Measurements from ENCODE around the gene ADAMTS12. TPM values are rescaled to one million over a fixed set of nuclear protein-coding genes. Genes with fewer than 3 reads are reported as not detected.

Gene ADAMTS12
- total RNA-seq, 2 donors from 2014 or later: 2.3 to 8.9 TPM

DNA sequence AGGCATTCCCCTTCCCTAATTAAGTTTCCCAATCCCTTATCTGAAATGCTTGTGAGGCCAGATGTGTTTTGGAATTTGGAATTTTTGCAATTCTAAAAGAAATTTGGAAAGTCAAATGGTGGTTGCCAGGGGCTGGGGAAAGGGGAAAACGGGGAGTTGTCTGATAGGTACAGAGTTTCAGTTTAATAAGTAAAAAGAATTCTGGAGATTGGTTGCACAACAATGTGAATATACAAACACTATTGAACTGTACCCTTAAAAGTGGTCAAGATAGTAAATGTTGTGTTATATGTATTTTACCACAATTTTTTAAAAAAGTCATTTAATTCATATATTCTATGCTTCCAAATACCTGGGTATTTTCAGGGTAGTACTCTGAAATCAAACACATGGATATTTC lies 154.5 kb downstream of the ADAMTS12 start:
- TF ChIP-seq, protein P1, sequence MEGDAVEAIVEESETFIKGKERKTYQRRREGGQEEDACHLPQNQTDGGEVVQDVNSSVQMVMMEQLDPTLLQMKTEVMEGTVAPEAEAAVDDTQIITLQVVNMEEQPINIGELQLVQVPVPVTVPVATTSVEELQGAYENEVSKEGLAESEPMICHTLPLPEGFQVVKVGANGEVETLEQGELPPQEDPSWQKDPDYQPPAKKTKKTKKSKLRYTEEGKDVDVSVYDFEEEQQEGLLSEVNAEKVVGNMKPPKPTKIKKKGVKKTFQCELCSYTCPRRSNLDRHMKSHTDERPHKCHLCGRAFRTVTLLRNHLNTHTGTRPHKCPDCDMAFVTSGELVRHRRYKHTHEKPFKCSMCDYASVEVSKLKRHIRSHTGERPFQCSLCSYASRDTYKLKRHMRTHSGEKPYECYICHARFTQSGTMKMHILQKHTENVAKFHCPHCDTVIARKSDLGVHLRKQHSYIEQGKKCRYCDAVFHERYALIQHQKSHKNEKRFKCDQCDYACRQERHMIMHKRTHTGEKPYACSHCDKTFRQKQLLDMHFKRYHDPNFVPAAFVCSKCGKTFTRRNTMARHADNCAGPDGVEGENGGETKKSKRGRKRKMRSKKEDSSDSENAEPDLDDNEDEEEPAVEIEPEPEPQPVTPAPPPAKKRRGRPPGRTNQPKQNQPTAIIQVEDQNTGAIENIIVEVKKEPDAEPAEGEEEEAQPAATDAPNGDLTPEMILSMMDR (IDR thresholded peaks at IDR 0.05): no peak
- no peak for TF ChIP-seq POLR2A (IDR thresholded peaks at IDR 0.05)
- H3K4me3 ChIP-seq: no peak overlapping the region
- 45 to 48% methylated on average over 1 of the region's 1 CpG for WGBS, 2 donors
- no peaks in the 10 kb centered on the region for H3K27me3 ChIP-seq
- H3K27ac ChIP-seq: no peak overlapping the region
- H3K36me3 ChIP-seq (replicated peaks in 1 of 2; ENCODE audit: insufficient read depth in 1 of 2, low read depth in 2 of 2): no peaks in the 10 kb centered on the region
- intact Hi-C loops (cut with DNase I): no loop called here
- DNase-seq: no peak
- H3K4me1 ChIP-seq: no peaks in the 10 kb centered on the region
- no peak for ATAC-seq
- no peaks in the 10 kb centered on the region for H3K9me3 ChIP-seq

DNA sequence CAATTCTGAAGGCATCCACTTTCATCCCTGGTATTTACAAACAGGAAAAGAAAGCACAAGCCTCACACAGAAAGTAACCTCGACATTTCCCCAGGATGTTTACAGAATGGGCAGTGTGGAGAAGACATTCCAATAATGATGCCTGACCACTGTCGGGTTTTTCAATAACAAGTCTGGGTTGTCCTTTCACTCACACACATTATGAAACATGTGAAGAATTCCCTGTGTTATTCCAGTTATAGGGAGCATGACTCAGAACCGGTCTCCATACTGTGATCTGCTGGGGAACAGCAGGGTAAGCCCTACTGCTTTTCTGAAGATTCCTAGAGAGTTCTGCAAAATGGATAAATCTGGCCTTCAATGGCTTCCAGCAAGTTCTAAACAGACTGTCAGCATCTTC lies 155.3 kb downstream of the ADAMTS12 start:
- no peak overlapping the region for H3K27ac ChIP-seq
- TF ChIP-seq, protein P1 (IDR thresholded peaks at IDR 0.05): no peak
- no peak for TF ChIP-seq POLR2A (IDR thresholded peaks at IDR 0.05)
- intact Hi-C loops (cut with DNase I): no loop called here
- no peak overlapping the region for H3K4me3 ChIP-seq
- no peaks in the 10 kb centered on the region for H3K9me3 ChIP-seq
- DNase-seq (no peak), ATAC-seq (no peak)
- 60 to 67% methylated on average over 3 of the region's 3 CpGs for WGBS, 2 donors
- H3K36me3 ChIP-seq (replicated peaks in 1 of 2; ENCODE audit: insufficient read depth in 1 of 2, low read depth in 2 of 2): no peaks in the 10 kb centered on the region
- H3K4me1 ChIP-seq: no peaks in the 10 kb centered on the region
- H3K27me3 ChIP-seq: no peaks in the 10 kb centered on the region

DNA sequence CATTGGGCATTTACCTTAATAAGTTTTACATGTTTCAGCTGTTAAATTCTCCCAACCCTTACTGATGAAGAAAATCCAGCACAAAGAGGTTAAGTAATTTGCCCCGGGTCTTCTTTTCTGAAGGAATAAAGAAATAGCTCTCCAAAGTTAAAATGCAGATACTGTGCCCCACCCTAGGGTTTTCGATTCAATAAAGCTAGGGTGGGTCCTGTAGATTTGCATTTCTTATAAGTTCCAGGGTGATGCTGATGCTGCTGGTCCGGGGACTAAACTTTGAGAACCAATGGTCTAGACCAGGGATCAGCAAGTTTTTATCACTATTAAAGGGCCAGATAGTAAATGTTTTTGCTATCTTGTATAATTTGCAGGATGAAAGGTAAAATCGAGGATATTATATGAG lies 156.7 kb downstream of the ADAMTS12 start:
- Histone ChIP-seq H3K27me3 (no peaks in the 10 kb centered on the region), H3K27ac (no peak overlapping the region), H3K36me3 (replicated peaks in 1 of 2; ENCODE audit: insufficient read depth in 1 of 2, low read depth in 2 of 2) (no peaks in the 10 kb centered on the region), H3K9me3 (no peaks in the 10 kb centered on the region), H3K4me1 (no peaks in the 10 kb centered on the region), H3K4me3 (no peak overlapping the region)
- WGBS, 2 donors: 65 to 71% methylated on average over 4 of the region's 4 CpGs
- DNase-seq (no peak), ATAC-seq (no peak)
- intact Hi-C loops (cut with DNase I): no loop called here
- TF ChIP-seq POLR2A (IDR thresholded peaks at IDR 0.05): no peak
- TF ChIP-seq, protein P1 (IDR thresholded peaks at IDR 0.05): no peak

DNA sequence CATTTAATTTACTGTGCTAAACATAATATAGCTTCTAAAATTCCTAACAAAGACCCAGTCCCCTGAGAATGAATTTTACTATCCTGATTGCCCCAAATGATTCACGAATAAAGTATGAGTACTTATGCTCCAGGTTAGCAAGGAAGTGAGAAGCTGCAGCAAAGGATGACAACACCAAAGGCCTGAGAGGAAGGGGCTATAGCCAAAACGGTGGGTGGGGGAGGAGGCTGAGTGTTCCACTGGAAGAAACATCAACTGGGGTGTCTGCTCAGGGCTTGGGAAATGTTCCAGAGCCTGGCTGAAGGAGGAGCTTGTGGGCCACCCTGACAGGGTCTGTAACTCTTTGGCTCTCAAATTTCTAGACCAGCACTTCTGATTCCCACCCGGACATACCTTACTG lies 157.3 kb downstream of the ADAMTS12 start:
- DNase-seq (no peak), ATAC-seq (no peak)
- intact Hi-C loops (cut with DNase I): no loop called here
- Histone ChIP-seq H3K27me3 (no peaks in the 10 kb centered on the region), H3K9me3 (no peaks in the 10 kb centered on the region), H3K4me3 (no peak overlapping the region), H3K27ac (no peak overlapping the region), H3K36me3 (replicated peaks in 1 of 2; ENCODE audit: insufficient read depth in 1 of 2, low read depth in 2 of 2) (no peaks in the 10 kb centered on the region), H3K4me1 (no peaks in the 10 kb centered on the region)
- 34 to 45% methylated on average over 3 of the region's 3 CpGs for WGBS, 2 donors
- TF ChIP-seq, protein P1 (IDR thresholded peaks at IDR 0.05): no peak
- no peak for TF ChIP-seq POLR2A (IDR thresholded peaks at IDR 0.05)

DNA sequence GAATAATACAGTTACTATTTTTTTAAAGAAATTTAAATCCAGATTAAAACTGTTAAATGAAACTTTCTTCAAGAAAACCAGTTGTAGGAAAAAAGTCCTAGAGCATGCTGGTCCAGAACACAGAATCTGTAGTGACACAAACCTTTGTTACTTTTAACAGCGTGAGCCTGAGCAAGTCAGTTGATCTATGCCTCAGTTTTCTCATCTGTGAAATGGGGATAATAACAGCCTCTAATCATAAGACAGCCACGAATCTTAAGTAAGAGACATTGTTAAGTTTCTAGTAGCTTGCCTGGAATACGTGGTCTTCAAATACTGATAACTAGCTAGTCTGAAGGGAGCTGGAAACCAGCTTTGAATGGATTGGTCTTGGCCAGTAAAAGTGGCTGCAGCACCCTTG lies 158.6 kb downstream of the ADAMTS12 start:
- 70 to 79% methylated on average over 3 of the region's 3 CpGs for WGBS, 2 donors
- Histone ChIP-seq H3K4me3 (no peak overlapping the region), H3K9me3 (no peaks in the 10 kb centered on the region), H3K4me1 (no peaks in the 10 kb centered on the region), H3K27me3 (no peaks in the 10 kb centered on the region), H3K27ac (no peak overlapping the region), H3K36me3 (replicated peaks in 1 of 2; ENCODE audit: insufficient read depth in 1 of 2, low read depth in 2 of 2) (no peaks in the 10 kb centered on the region)
- ATAC-seq (no peak), DNase-seq (no peak)
- intact Hi-C loops (cut with DNase I): no loop called here
- TF ChIP-seq, protein P1 (IDR thresholded peaks at IDR 0.05): no peak
- no peak for TF ChIP-seq POLR2A (IDR thresholded peaks at IDR 0.05)

Data from body of pancreas (tissue), 4 donors.